GM18861 (cell line): Measurements from ENCODE around the gene NRIP1.

Experiments used
- ATAC-seq: cut with Tn5 transposase; IDR thresholded peaks from one replicate; pipeline ENCODE4 v1.9.1; 2021; ENCODE audit not compliant: unreplicated experiment

The NRIP1 gene

DNA sequence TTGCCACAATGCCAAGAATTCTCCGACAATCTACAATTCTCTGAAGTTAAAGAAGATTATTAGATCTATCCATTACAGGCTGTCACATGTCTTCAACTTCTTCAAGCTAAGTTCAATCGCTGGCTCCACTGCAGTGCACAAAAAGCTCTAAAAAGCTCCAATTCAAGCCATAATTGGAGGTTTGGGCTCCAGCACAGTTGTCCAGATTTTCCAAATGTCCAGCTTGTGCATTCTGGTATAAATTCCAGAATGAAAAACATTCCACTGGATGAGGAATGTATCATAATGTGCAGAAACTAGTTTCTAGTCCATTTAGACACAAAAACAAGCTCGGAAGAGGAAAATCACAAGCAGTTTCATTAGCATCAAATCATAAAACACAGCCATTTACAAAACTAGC is 138.6 kb downstream of the NRIP1 start:
- ATAC-seq = no peak

DNA sequence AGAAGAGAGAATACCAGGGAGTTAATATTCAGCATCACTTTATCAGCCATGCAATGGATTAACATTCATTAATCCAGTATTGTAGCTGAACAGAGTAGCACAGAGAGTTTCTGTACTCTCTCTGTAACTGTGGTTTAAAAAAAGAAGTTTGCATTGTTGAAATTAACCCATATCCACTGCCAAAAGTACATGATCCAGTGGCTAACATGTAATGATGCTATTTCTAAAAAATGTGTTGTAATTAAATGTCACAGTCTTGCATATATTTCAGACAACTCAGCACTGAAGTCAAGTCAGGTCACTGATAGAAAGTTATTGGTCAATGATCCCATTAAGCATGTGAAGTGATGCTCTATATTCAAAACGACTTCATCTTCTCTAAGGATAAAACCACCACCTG is 141.3 kb downstream of the NRIP1 start:
- ATAC-seq = no peak

DNA sequence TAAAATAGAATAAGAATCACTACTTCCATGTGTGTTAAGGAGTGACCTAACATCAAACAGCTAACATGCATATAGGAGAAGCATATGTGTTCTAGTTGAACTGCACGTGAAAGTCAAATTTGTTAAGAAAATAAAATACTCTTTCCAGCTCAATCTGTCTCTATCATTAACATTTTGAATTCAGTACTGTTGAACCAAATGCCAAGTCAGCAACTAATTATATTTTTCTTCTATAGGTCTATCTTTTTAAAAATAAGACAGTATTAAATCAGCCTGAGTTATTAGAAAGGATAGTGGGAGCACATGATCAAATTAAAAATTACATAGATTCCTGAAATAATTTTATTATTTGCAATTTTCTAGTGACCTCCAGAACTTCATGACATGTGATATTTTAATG is 141.8 kb downstream of the NRIP1 start:
- ATAC-seq = no peak

DNA sequence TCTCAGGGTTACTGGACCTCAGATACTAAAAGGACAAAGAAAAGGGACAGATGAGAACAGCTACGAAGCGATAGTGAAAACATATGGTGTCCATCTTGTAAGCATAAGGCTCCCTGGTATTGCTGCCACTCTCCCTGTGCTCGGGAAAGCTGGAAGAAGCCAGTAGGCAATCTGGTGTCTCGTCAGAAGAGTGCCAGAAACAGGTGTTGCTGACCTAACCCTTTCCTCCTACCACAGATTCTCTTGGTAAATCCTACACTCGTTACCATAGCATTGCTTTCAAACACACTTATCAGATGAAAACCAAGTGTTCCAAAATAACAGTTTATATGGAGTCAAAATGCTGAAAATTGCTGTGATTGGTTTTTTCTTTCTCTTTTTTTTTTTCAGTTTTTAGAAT is 146.3 kb downstream of the NRIP1 start:
- no peak for ATAC-seq

DNA sequence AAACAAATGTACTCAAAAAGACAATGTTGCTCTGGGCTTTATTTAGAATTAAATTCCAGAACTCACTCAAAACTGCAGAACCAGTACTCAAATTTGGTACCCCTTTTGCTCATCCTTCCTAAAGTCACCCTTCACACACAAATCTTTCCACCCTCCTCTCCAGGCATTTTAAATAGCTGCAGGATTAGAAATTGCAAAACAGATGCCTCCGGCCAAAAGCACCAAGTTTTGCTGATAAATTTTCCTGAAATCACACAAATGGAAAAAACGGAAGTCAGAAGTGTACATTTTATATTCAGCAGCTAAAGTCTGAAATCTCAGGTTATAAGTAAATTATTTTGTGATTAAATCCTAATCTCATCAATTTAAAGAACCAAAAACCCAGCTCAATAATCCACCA is 147.0 kb downstream of the NRIP1 start:
- no peak for ATAC-seq

- no peak for ATAC-seq
These were observed 148.1 kb downstream of the NRIP1 start for GRCh38 chr21:14916676-14917141.

- ATAC-seq = no peak
These were observed 151.2 kb downstream of the NRIP1 start for GRCh38 chr21:14913638-14914037.

GRCh38 chr21:14911351-14911750 is 153.4 kb downstream of the NRIP1 start:
- ATAC-seq = no peak
